GM12878 (cell line): ENCODE data around the gene OSBPL7.
A peak's percentile ranks its signal among the peaks of the same experiment; 100 is the strongest.

Source experiments
- ATF7 ChIP-seq: fragments of 450-650 bp; IDR thresholded peaks from 2 replicates; pipeline ENCODE4 v1.6.1; 2016; ENCODE audit warnings: low read depth, mild to moderate bottlenecking
- CTCF ChIP-seq, 3 experiments: IDR thresholded peaks in 2 of 3; conservative IDR thresholded peaks in 1 of 3; 2 replicates each; pipeline ENCODE4 v1.5.1; 2011; ENCODE audit warnings: low read depth in 3 of 3, low read length in 3 of 3, mild to moderate bottlenecking in 3 of 3, control low read depth in 2 of 3, moderate library complexity in 2 of 3, inconsistent platforms in 1 of 3, mixed read lengths in 1 of 3; ENCODE audit not compliant: control insufficient read depth in 2 of 3, insufficient read depth in 1 of 3; ENCODE audit errors: extremely low read depth in 1 of 3
- HDAC6 ChIP-seq: fragments of 200-600 bp; sonication (generic); IDR thresholded peaks from one replicate; pipeline ENCODE4 v1.8.0; 2017; ENCODE audit warnings: antibody characterized with exemption; ENCODE audit not compliant: unreplicated experiment
- RELA ChIP-seq: fragments of 450-650 bp; IDR thresholded peaks from 2 replicates; pipeline ENCODE4 v1.8.0; 2014; ENCODE audit warnings: borderline replicate concordance; ENCODE audit not compliant: partially characterized antibody
- RFX5 ChIP-seq: IDR thresholded peaks from 2 replicates; pipeline ENCODE4 v1.6.1; 2011; ENCODE audit warnings: low read depth, low read length, improper control_type of control experiment
- TCF7 ChIP-seq: IDR thresholded peaks from 2 replicates; pipeline ENCODE4 v1.6.1; 2014; ENCODE audit warnings: antibody characterized with exemption, borderline replicate concordance

- TF ChIP-seq RFX5 (no peak), RELA (no peak), CTCF (IDR thresholded peaks at IDR 0.05 in 2 of 3, conservative IDR thresholded peaks at IDR 0.05 in 1 of 3; ENCODE audit: control insufficient read depth in 2 of 3, extremely low read depth in 1 of 3, insufficient read depth in 1 of 3, low read depth in 3 of 3, low read length in 3 of 3) (peak; percentile 21 to 77 (median 35); a peak in 4 of 6 replicates), TCF7 (no peak), ATF7 (peak; percentile 20; the same call in 1 of the 2 replicates), HDAC6 (no peak)
Measured at GRCh38 chr17:47821424-47822391, at the start of gene OSBPL7.
